HuH-7.5 (cell line): ENCODE data around the gene ATG4C.

Source experiments
- DNase-seq: peaks from one replicate; pipeline ENCODE4 v3.0.0; 2011; ENCODE audit warnings: low spot score

The ATG4C gene

DNA sequence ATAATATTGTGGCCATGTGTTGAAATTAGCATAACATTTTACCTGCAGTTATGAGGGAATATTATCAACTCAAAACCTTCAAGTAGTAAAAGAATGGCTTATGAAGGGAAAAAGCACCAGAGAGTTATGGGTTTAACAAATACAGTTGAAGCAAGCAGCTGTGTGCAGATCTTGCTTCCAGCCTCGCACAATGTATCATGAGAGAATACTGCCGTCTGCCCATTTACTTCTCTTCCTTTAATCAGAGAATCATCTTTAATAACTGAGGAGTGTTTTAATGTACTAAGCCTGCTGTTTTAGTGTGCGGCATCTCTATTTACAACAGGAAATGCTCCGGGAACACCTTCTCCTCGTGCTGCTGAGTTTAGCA, 120.9 kb downstream of the ATG4C start:
- DNase-seq = no peak

DNA sequence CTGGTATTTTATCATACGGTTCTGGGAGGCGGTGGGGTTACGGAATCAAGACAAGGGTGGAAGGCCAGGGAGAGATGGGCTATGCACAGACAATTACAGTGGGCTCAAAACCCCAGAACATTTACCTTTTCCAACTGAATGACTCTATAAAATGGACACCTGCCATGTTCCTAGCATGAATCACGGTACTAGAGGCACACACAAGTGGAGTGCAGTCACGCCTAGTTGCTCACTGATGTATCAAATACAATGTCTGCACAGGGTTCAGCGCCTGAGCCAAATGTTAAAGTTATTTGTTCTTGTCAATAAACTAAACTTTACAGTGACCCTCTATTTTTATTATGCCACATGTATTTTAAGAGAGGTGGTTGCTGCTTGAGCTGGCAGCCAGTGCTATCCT, 121.4 kb downstream of the ATG4C start:
- DNase-seq = no peak

DNA sequence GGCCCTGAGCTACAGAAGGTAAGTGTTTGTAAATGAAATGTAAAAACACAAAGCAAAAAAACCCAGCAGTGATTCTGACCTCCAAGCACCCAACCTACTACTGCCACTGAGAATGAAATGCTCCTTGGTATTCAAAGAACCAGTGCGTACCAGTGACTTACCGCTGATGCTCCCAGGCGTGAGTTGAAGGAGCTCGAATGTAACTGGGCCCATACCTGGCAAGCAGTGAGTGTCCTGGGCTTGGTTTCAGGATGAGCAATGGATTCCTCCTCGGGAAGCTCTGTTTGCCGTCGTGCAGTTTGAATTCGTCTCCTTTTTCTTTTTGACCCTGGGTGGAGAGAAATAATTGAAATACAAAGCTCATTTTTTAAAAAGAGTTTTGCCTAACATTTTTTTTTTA, 121.9 kb downstream of the ATG4C start:
- DNase-seq = no peak

DNA sequence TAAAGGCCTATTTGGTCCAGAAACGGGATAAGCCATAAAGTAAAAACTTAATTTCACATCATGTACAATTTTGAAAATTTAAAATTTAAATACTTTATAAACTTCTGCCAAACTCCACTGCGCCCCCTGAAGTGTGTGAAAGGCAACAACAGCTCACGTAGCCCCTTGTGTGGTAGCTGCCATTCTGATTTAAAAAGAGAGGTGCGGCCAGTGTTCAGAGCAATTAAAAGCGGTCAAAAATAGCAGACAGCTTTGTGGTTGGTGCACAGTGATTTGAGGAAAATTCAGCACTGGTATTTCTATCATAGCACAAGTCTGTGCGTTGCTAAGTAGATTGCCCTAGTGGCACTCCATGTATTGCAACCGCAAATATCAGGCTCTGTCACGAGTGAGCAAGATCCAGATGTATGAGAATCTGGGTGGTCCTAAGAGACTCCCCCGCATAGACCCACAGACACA, 122.5 kb downstream of the ATG4C start:
- no peak for DNase-seq

DNA sequence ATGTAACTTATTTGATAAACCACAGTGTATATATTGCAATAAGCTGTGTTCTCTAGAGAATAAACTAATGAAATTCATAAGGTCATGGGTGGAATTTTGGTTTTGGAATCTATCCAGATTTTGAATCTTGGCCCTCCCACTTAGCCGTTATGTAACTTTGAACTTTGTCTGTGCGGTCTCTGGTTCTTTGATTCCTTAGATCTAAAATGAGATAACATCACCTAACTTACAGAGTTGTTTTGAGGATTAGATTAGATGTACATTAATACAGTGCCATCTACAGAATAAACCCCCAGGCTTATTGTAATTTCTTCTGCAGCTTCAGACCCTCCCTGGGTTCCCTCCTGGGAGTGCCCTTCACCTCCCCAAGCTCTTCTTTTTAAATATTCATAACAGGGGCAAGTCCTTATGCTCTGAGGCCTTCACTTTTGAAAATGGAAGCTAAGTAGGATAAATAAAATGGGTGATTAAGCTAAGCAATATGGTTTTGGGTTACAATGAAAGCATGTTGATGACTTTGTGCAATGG, 124.3 kb downstream of the ATG4C start:
- no peak for DNase-seq

DNA sequence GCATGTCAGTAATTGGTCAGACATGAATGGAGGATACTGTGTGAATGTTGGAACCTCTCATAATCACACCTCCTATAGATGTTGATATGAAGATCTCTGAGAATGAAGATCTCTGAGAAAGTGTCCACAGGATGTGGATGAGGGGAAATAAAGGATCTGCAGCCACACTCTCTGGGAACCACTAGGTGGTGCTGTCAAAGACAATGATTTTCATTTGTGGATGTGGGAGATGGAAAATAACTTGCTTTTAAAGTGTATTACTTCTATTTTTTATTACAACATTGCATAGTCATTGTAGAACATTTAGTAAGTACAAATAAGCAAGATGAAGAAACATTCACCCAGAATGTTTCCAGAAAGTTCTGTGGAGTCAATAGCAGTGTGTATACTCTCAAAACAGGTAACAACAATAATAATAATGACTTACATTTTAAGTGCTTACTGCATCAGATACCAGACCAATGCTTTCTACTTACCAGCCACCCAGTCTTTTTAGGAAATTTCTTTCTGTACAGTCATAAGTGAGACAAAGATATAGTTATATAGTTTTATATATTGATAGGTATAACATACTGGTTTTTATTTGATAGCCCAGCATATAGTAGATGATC, 128.2 kb downstream of the ATG4C start:
- no peak for DNase-seq
